C4-2B (cell line): ENCODE results near the gene SEL1L2.

Experiments used
- H3K27ac ChIP-seq: fragments of 450-650 bp; 2 replicates; pipeline ENCODE4 v1.5.1; 2017
- ZFX ChIP-seq: fragments of 450-650 bp; IDR thresholded peaks from 2 replicates; pipeline ENCODE4 v1.6.1; 2017
- TF ChIP-seq, protein P1 (sequence below): fragments of 450-650 bp; conservative IDR thresholded peaks from 2 replicates; pipeline ENCODE4 v1.5.1; 2017; ENCODE audit warnings: mild to moderate bottlenecking

SEL1L2 gene

DNA sequence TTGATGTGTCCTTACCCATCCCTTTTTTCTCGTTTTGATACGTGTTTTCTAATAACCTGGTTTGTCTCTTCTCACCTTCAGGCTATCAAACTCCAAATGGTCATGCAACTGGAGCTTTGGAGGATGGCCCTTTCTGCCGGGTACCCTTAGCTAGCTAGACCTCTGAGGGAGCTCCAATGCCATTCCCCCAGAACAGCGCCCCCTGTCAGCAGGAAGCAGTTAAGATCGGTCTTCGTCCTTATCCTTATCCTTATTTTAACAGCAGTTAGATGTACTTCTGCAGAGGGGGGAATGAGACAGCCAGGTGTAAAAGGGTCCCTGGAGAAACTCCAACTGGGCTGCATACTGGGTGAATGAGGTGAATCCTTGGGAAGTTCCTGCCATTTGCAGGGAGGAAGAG is 37.2 kb downstream of the SEL1L2 start:
- H3K27ac ChIP-seq: no peak overlapping the region
- TF ChIP-seq, protein P1, sequence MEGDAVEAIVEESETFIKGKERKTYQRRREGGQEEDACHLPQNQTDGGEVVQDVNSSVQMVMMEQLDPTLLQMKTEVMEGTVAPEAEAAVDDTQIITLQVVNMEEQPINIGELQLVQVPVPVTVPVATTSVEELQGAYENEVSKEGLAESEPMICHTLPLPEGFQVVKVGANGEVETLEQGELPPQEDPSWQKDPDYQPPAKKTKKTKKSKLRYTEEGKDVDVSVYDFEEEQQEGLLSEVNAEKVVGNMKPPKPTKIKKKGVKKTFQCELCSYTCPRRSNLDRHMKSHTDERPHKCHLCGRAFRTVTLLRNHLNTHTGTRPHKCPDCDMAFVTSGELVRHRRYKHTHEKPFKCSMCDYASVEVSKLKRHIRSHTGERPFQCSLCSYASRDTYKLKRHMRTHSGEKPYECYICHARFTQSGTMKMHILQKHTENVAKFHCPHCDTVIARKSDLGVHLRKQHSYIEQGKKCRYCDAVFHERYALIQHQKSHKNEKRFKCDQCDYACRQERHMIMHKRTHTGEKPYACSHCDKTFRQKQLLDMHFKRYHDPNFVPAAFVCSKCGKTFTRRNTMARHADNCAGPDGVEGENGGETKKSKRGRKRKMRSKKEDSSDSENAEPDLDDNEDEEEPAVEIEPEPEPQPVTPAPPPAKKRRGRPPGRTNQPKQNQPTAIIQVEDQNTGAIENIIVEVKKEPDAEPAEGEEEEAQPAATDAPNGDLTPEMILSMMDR: peak; percentile 51
- TF ChIP-seq ZFX: no peak

DNA sequence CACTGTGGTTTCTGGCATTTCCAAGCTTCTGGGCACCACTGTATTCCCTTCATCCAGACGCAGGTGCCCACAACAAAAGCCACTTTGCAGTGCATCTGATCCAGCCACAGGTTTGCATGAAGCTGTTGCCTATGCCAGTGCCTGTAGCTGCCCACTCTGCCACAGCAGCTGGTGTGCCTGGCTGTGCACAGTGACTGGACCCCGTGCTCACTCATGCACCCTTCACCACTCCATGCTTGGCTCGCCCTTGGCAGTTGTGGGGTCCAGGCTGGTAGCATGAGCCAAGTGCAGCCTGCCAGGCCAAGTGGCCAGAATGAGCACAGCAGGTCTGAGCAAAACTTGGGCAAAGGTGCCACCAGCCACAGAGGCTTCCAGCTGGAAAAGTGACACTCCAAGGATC is 42.7 kb downstream of the SEL1L2 start:
- H3K27ac ChIP-seq: no peak overlapping the region
- TF ChIP-seq, protein P1: no peak
- no peak for TF ChIP-seq ZFX

GRCh38 chr20:13941031-13941430 is 49.4 kb downstream of the SEL1L2 start:
- H3K27ac ChIP-seq: no peak overlapping the region

GRCh38 chr20:13936781-13937576 is 53.4 kb downstream of the SEL1L2 start:
- H3K27ac ChIP-seq: no peak overlapping the region

More at GRCh38 chr20:13941031-13941430, 49.4 kb downstream of the SEL1L2 start:
- TF ChIP-seq, protein P1: no peak

DNA sequence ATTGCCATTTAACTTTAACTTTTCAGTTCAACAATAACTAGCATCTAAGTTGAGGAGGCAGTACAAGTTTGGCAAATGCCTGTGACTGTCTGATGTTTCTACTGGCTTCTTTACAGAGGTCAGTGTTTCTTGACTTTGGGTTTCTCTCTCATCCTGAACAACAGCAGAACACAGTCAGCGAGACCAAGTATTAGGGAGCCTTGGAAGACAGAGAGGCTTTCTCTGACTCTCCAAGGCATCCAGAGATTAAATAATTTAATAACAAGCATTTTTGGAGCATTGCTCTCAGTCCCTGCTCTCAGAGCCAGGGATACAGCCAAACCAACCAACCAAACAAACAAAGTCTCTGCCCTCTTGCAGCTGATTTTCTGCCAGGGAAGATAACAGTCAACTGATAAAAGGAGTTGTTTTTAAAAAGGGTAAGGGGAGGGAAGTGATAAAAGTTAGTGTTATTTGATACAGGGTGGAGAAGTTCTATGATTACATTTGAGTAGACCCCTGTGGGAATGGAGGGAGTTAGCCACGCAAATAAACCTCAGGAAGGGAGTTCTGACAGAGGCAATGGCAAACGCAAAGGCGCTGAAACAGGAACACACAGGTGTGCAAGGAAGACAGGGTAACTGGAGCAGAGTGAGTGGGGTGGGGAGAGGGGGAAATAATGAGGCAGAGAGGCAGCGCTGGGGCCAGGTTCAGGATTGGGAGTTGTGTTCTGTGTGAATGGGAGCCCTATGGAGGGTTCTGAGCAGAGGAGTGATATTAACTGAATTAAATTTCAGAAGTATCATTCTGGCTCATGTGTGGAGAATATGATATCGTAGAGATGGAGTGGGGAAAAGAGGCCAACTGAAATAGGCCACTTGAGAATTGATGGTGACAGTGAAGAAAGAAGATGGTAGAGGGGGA is 55.2 kb downstream of the SEL1L2 start:
- TF ChIP-seq ZFX: no peak
- TF ChIP-seq, protein P1: no peak
- no peak overlapping the region for H3K27ac ChIP-seq

More at GRCh38 chr20:13936781-13937576, 53.4 kb downstream of the SEL1L2 start:
- TF ChIP-seq, protein P1: no peak
- no peak for TF ChIP-seq ZFX

- no peak for TF ChIP-seq ZFX
- TF ChIP-seq, protein P1: no peak
- H3K27ac ChIP-seq: no peak overlapping the region
Measured at GRCh38 chr20:13930281-13930680, 60.1 kb downstream of the SEL1L2 start.

GRCh38 chr20:13929836-13930235 is 60.6 kb downstream of the SEL1L2 start:
- TF ChIP-seq, protein P1: no peak
- no peak for TF ChIP-seq ZFX
- H3K27ac ChIP-seq: no peak overlapping the region
